ENCODE results near the gene SUN5. TPM values are rescaled to one million over a fixed set of nuclear protein-coding genes. Genes with fewer than 3 reads are reported as not detected.
A peak's percentile ranks its signal among the peaks of the same experiment; 100 is the strongest.
"Not testable (repeated sequence)": the region's sequence is repeated elsewhere in the genome, so short reads cannot be mapped to it uniquely, and the experiment has no call there.

SUN5 gene
- total RNA-seq, 1 donor from 2014 or later = not detected

- DNase-seq (ENCODE audit: extremely low spot score, unreplicated experiment) = no peak
- Mint-ChIP-seq H3K27ac (ENCODE audit: unreplicated experiment) (no peak overlapping the region), H3K9me3 (ENCODE audit: unreplicated experiment) (no peaks in the 10 kb centered on the region), H3K36me3 (ENCODE audit: unreplicated experiment) (no peaks in the 10 kb centered on the region), H3K4me1 (ENCODE audit: unreplicated experiment) (no peaks in the 10 kb centered on the region), H3K4me3 (ENCODE audit: unreplicated experiment) (no peak overlapping the region), H3K27me3 (ENCODE audit: unreplicated experiment) (peaks cover 4% of the 10 kb centered on the region)
- TF ChIP-seq CTCF (IDR thresholded peaks at IDR 0.05) = no peak
Measured at GRCh38 chr20:32978009-32978335, 26.3 kb downstream of the SUN5 start.

- Mint-ChIP-seq H3K27me3 (ENCODE audit: unreplicated experiment) (peaks cover 4% of the 10 kb centered on the region), H3K27ac (ENCODE audit: unreplicated experiment) (no peak overlapping the region), H3K4me3 (ENCODE audit: unreplicated experiment) (no peak overlapping the region), H3K9me3 (ENCODE audit: unreplicated experiment) (no peaks in the 10 kb centered on the region), H3K4me1 (ENCODE audit: unreplicated experiment) (no peaks in the 10 kb centered on the region), H3K36me3 (ENCODE audit: unreplicated experiment) (no peaks in the 10 kb centered on the region)
- DNase-seq (ENCODE audit: extremely low spot score, unreplicated experiment) = peak; percentile 79
- TF ChIP-seq CTCF (IDR thresholded peaks at IDR 0.05) = no peak
Measured at GRCh38 chr20:32977281-32978008, 26.8 kb downstream of the SUN5 start.

- H3K36me3 Mint-ChIP-seq (ENCODE audit: unreplicated experiment) = no peaks in the 10 kb centered on the region
- no peaks in the 10 kb centered on the region for H3K9me3 Mint-ChIP-seq (ENCODE audit: unreplicated experiment)
- peaks cover 4% of the 10 kb centered on the region for H3K27me3 Mint-ChIP-seq (ENCODE audit: unreplicated experiment)
- H3K4me1 Mint-ChIP-seq (ENCODE audit: unreplicated experiment) = no peaks in the 10 kb centered on the region
- no peak overlapping the region for H3K27ac Mint-ChIP-seq (ENCODE audit: unreplicated experiment)
- TF ChIP-seq CTCF (IDR thresholded peaks at IDR 0.05) = no peak
- DNase-seq (ENCODE audit: extremely low spot score, unreplicated experiment) = no peak
- H3K4me3 Mint-ChIP-seq (ENCODE audit: unreplicated experiment) = no peak overlapping the region
Measured at GRCh38 chr20:32976746-32977145, 27.5 kb downstream of the SUN5 start.

- peak; percentile 82 for DNase-seq (ENCODE audit: extremely low spot score, unreplicated experiment)
- TF ChIP-seq CTCF (IDR thresholded peaks at IDR 0.05) = no peak
- no peaks in the 10 kb centered on the region for H3K4me1 Mint-ChIP-seq (ENCODE audit: unreplicated experiment)
Measured at GRCh38 chr20:32975698-32976674, 28.2 kb downstream of the SUN5 start.

GRCh38 chr20:32975121-32975520 is 29.1 kb downstream of the SUN5 start:
- H3K27ac Mint-ChIP-seq (ENCODE audit: unreplicated experiment); H3K4me3 Mint-ChIP-seq (ENCODE audit: unreplicated experiment); H3K36me3 Mint-ChIP-seq (ENCODE audit: unreplicated experiment); H3K27me3 Mint-ChIP-seq (ENCODE audit: unreplicated experiment); H3K4me1 Mint-ChIP-seq (ENCODE audit: unreplicated experiment); H3K9me3 Mint-ChIP-seq (ENCODE audit: unreplicated experiment); DNase-seq (ENCODE audit: extremely low spot score, unreplicated experiment): not testable (repeated sequence)

More at GRCh38 chr20:32975698-32976674, 28.2 kb downstream of the SUN5 start:
- peaks cover 4% of the 10 kb centered on the region for H3K27me3 Mint-ChIP-seq (ENCODE audit: unreplicated experiment)
- no peak overlapping the region for H3K4me3 Mint-ChIP-seq (ENCODE audit: unreplicated experiment)
- no peaks in the 10 kb centered on the region for H3K36me3 Mint-ChIP-seq (ENCODE audit: unreplicated experiment)
- H3K9me3 Mint-ChIP-seq (ENCODE audit: unreplicated experiment) = no peaks in the 10 kb centered on the region
- no peak overlapping the region for H3K27ac Mint-ChIP-seq (ENCODE audit: unreplicated experiment)

GRCh38 chr20:32974204-32975064 is 29.8 kb downstream of the SUN5 start:
- H3K36me3 Mint-ChIP-seq (ENCODE audit: unreplicated experiment); H3K4me3 Mint-ChIP-seq (ENCODE audit: unreplicated experiment); H3K27me3 Mint-ChIP-seq (ENCODE audit: unreplicated experiment); H3K4me1 Mint-ChIP-seq (ENCODE audit: unreplicated experiment); H3K27ac Mint-ChIP-seq (ENCODE audit: unreplicated experiment); H3K9me3 Mint-ChIP-seq (ENCODE audit: unreplicated experiment): not testable (repeated sequence)
- peak; percentile 51 for DNase-seq (ENCODE audit: extremely low spot score, unreplicated experiment)

Data from osteocyte (in vitro differentiated cells).